Activated naive CD4-positive, alpha-beta T cell (primary cell): Measurements from ENCODE around the gene CWC22.
"Not testable (repeated sequence)": the region's sequence is repeated elsewhere in the genome, so short reads cannot be mapped to it uniquely, and the experiment has no call there.

Experiments
- DNase-seq, 4 experiments: peaks; one replicate each; lab custom pipeline; 2025; lab: John Stamatoyannopoulos, UW

Gene CWC22

GRCh38 chr2:179951680-179952079 lies 55.4 kb downstream of the CWC22 start:
- DNase-seq: no peak

- no peak for DNase-seq
Observed at GRCh38 chr2:179950391-179950790, 56.7 kb downstream of the CWC22 start.

GRCh38 chr2:179949438-179949837 lies 57.7 kb downstream of the CWC22 start:
- no peak for DNase-seq

GRCh38 chr2:179948058-179948457 lies 59.0 kb downstream of the CWC22 start:
- DNase-seq: no peak

- no peak for DNase-seq
Observed at GRCh38 chr2:179946810-179947615, 60.1 kb downstream of the CWC22 start.

- DNase-seq: no peak
Observed at GRCh38 chr2:179946346-179946745, 60.8 kb downstream of the CWC22 start.

DNA sequence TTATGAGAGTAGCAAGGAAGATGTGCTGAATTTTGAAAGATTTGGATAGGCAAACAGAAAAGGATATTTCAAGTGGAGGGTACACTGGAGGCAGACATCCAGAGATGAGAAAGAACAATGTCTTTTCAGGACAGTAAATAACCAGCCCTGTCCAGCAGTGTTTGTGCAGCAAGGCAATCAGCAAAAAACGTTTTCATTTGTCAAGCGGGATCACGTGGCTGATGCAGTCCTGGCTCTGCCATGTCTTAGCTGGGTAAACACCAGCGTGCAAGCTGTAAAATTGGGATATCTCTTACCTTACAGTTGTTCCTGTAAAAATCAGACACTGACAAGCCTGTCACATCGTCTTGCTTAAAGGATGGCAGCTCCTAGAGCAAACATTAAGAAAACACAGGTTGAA lies 67.8 kb downstream of the CWC22 start:
- DNase-seq: no peak

DNA sequence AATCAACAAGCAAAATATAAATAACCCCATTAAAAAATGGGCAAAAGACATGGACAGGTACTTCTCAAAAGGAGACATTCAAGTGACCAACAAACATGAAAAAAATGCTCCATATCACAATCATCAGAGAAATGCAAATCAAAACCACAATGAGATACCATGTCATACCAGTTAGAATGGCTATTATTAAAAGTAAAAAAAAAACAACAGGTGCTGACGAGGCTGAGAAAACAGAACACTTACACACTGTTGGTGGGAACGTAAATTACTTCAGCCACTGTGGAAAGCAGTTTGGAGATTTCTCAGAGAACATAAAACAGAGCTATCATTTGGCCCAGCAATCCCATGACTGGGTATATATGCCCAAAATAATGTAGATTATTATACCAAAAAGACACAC lies 69.1 kb downstream of the CWC22 start:
- DNase-seq: no peak

GRCh38 chr2:179936654-179937053 lies 70.4 kb downstream of the CWC22 start:
- DNase-seq: no peak

- no peak for DNase-seq
Observed at GRCh38 chr2:179936141-179936540, 71.0 kb downstream of the CWC22 start.

DNA sequence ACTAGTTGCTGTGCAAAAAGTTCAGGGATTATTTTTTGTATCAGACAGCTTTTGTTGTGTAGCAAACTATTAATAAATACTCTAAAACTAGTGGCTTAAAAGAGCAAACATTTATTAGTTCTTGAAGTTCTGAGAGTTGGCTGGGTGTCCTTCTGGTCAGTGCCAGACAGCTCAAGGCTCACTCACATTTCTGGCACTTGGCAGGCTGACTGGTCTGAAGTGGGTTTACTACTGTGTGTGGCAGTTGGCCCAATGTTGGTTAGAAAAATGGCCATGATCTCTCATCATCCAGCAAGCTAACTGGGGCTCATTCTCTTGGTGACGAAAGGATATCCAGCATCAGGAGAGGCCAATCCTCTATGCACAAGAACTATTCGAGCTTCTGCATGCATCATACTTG lies 74.3 kb downstream of the CWC22 start:
- DNase-seq: no peak

GRCh38 chr2:179931502-179931901 lies 75.6 kb downstream of the CWC22 start:
- no peak for DNase-seq

- not testable (repeated sequence) for DNase-seq
Observed at GRCh38 chr2:179929997-179930396, 77.1 kb downstream of the CWC22 start.

GRCh38 chr2:179927041-179927440 lies 80.1 kb downstream of the CWC22 start:
- DNase-seq: no peak

GRCh38 chr2:179925713-179926112 lies 81.4 kb downstream of the CWC22 start:
- DNase-seq: no peak

- no peak for DNase-seq
Observed at GRCh38 chr2:179917272-179917671, 89.8 kb downstream of the CWC22 start.

GRCh38 chr2:179915395-179915992 lies 91.6 kb downstream of the CWC22 start:
- DNase-seq: no peak

GRCh38 chr2:179913809-179914208 lies 93.3 kb downstream of the CWC22 start:
- no peak for DNase-seq

DNA sequence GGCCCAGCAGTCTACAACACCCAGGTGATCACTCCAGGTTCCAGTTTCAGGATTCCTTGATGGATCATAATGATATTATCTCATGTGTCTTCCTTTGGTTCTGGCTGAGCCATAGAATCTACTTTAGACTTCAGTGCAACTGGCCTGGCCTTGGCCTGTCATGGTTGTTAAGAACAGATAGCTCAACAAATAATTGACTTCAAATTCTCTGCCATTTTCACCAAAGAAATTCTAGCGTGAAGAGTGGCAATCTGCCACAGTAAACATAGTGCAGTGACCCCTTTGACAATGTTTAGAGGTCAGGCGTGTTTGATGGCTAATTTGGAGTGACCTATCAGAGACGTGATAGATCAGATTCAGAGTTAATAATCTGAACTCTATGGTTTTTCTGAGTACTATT lies 95.5 kb downstream of the CWC22 start:
- no peak for DNase-seq

DNA sequence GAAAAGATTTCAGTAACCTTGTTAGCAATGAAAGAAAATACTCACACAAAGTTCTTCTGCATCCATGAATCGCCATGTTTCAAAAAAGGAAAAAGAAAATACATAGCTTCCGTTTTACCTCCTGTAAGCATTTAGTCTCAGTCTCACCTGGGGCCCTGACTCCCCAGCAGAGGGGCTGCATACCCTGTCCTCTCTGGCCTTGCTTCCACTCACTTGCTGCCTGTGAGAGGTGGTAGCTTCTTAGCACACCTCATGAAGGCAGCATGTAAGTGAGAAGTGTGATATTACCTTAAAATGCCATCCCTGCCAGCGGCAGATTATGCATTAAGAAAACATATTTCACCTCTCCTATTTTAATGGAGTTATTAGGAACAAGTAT lies 96.4 kb downstream of the CWC22 start:
- no peak for DNase-seq

- no peak for DNase-seq
Observed at GRCh38 chr2:179909845-179910734, 97.0 kb downstream of the CWC22 start.

DNA sequence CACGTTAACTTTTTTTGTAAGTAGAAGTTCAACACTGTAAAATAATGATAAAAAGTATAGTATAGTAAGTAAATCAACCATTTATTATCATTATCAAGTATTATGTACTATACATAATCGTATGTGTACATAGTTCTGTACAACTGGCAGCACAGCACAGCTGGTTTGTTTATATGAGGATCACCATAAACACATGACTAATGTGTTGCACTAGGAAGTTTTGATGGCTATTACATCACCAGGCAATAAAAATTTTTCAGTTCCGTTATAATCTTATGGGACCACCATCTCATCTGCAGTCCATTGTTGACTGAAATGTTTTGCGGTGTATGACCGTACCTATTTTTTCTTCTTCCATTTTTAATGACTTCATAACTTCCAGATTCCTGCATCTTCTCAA lies 106.4 kb downstream of the CWC22 start:
- no peak for DNase-seq

- DNase-seq: no peak
Observed at GRCh38 chr2:179899666-179900065, 107.4 kb downstream of the CWC22 start.
